ENCODE results near the gene STK33. TPM values are rescaled to one million over a fixed set of nuclear protein-coding genes. Genes with fewer than 3 reads are reported as not detected.
A peak's percentile ranks its signal among the peaks of the same experiment; 100 is the strongest.

Gene STK33
- 1 to 10 TPM; 1.2 to 3.2 TPM for total RNA-seq
- long read RNA-seq: 0 reads

DNA sequence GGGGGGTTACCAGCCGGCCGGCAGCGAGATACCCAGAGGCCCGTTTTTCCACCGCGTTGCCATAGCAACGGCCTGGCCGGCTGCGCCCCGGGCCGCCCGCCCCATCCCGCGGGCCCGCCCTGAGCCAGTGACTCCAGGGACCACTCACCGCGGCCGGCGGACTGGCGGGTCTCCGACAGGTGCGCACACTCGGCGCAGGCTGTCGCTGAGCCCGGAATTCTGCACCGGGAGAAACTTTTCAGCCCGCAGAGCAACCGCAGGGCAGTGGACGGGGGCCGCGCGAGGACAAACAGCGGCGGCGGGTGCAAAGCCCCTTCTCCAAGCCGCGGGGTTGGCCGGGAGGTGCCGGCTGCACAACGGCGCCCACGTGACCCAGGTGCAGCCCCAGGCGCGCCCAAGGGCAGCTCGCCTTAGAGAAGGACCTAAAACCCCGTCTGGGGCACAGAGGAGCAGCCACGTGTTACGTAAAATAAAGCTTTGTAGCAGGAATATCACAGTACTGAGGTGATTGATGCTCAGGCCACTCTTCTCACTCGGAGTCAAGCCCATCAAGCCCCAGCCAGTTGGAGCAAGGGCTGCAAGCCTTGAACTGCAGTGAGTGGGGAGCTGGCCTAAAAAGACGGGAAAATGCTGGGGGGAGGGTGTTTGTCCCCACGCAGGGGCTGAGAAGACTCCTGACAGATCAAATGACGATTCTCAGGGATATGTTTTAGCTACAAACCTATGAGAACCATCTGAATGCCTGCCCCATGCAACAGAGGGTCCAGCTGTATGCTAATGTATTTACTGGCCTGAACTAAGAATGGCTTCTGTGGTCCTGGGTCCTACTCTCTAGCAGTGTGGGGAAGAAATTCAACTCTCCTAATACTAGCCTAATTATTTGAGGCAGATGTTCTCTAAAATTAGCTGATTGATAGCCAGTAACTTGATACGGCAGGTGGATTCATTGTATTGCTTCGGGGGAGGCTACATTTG, at the start of gene STK33:
TSS of gene STK33 (minus strand) at position 294 of the 975 bp plus-strand sequence. CDS start 119,323 bp downstream, outside the sequence.
- DNase-seq (peak; percentile 51 to 66), ATAC-seq (peak; percentile 97)
- intact Hi-C loops (cut with DNase I, micrococcal nuclease): no loop called here

DNA sequence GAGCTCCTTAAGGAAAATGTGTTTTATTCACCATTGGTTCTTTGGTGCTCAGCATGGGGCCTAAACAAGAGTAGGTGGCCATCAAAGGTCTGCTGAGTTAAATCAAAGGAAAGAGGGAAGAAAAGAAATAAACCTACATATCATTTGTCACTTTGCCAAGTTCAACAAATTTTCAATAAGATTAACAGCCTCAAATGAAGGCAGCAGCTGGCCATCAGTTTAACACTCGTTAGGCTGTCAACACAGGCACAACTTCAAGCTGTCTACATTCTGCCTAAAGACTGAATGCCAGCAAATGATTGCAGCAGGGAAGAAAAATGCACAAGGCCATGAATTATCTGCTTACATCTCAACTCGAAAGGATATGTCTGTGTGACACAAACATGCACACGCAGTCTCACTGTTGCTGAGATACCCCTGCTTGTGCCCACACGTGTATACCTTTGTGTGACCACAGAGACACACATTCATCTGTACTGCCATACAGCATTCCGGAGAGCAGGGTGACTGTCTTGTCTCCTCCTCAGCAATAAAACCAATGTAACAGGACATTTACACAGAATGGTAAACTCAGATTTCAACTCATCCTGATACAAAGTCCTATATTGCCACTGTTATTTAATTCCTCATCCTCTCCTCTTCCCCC, 48.3 kb upstream of the STK33 start:
- ATAC-seq (no peak), DNase-seq (no peak)
- intact Hi-C loops (cut with DNase I, micrococcal nuclease): no loop called here

DNA sequence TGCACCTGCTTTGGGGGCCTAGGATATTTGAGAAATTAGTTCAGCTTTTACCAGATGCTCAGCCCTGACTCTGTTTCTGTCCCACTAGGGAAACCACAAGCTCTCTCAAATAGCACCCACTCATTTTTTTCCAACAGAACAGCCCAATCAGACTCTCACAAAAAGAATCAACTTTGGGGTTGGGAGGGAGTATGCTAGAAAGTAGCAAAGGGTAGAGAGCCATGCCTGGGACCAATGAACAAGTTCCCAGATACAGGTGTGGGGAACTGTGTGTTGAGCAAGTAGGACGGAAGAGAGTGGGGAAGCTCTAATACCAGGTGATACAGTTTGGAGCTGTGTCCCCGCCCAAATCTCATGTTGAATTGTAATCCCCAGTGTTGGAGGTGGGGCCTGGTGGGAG, 47.3 kb upstream of the STK33 start:
- DNase-seq (no peak), ATAC-seq (no peak)
- intact Hi-C loops (cut with DNase I, micrococcal nuclease): no loop called here

DNA sequence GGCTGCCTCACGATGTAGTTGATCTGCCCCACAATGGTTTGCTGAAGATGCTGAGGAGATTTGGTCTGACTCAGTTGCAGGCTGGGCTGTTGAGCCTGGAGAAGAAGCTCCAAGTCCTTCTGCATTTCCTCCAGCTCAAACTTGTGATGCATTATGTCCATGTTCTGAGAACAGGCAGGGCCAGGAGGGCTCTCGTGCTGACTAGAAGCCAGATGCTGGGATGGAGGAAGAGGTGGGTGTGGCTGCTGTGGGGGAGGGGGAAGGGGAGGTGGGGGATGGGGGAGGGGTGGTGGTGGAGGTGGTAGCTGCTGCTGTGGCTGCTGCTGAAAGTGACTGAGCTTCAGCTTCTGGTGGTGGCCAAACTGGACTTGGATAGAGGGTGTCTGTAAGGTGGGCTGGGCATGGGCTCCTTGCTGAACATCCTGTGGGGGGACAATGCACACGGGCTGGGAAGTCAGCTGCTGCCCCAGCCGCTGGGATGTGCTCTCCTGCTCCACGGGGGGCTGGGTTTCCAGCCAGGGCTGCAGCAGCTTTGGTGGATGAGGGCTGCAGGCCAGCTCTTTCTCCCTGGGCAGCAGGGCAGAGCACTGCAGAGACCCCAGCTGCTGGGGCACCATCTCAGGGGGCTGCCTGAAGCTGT, 46.4 kb upstream of the STK33 start:
- no peak for ATAC-seq
- intact Hi-C loops (cut with DNase I, micrococcal nuclease): no loop called here
- DNase-seq: no peak

DNA sequence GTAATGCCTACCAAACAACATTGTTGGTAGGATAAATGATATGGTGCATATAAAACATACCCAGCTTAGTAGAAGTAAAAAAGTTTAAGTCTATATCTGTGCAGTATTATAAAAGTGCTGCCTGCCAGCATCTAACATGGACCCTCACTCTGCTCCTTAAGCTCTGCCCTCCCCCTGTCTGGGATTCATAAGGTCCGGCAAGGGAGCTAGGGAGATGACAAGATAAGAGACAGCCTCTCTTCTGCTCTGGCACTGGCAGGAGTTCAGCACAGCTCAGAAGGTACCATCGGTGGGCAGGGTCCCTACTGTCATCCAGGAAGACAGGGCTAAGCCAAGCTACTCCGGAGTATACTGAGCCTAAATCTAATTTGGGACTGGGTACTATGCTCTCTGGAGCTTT, 45.6 kb upstream of the STK33 start:
- intact Hi-C loops (cut with DNase I, micrococcal nuclease): no loop called here
- ATAC-seq (no peak), DNase-seq (no peak)

DNA sequence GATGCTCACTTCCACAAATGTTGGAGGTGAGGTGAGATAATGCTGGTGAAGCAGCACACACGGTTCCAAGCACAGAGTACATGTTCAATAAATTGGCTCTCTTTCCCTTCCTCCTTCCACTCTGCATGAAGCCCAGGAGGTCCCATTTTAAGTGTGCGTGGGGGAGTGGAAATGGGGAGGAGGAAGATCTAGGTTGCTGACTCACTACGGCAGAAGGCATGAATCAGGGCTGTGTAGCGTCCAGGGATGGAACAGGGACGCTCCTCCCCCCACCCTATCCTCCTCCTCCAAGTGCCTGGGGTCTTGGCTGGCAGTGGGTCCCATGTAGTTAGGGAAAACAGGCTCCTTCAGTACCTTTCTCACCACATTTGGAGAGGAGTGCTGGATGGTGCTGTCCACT, 44.3 kb upstream of the STK33 start:
- intact Hi-C loops (cut with DNase I, micrococcal nuclease): no loop called here
- no peak for DNase-seq
- ATAC-seq: no peak

- ATAC-seq (no peak), DNase-seq (no peak)
- intact Hi-C loops (cut with DNase I, micrococcal nuclease): no loop called here
Observed at GRCh38 chr11:8636127-8636526, 42.1 kb upstream of the STK33 start.

GRCh38 chr11:8634498-8634897, 40.5 kb upstream of the STK33 start:
- intact Hi-C loops (cut with DNase I, micrococcal nuclease): no loop called here
- DNase-seq (no peak), ATAC-seq (no peak)

- intact Hi-C loops (cut with DNase I, micrococcal nuclease): no loop called here
- ATAC-seq (no peak), DNase-seq (no peak)
Observed at GRCh38 chr11:8631395-8632118, 37.5 kb upstream of the STK33 start.

DNA sequence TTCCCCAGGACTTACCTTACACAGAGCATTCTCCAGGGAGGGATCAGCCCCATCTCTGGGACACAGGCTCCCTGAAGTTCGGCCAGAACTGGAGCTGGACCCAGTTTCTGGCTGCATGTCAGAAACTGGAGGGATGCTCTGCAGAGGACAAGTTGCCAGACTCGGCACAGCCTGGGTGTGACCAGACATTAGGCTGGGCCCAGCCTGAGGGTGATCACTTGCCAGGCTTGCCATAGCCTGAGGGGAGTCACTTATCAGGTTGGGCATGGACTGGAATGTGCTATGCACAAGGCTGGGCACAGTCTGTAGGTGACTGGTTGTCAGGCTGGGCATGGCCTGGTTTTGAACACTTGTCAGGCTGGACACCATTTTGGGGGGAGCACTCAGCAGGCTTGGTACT, 30.7 kb upstream of the STK33 start:
- intact Hi-C loops (cut with DNase I, micrococcal nuclease): no loop called here
- ATAC-seq (no peak), DNase-seq (no peak)

DNA sequence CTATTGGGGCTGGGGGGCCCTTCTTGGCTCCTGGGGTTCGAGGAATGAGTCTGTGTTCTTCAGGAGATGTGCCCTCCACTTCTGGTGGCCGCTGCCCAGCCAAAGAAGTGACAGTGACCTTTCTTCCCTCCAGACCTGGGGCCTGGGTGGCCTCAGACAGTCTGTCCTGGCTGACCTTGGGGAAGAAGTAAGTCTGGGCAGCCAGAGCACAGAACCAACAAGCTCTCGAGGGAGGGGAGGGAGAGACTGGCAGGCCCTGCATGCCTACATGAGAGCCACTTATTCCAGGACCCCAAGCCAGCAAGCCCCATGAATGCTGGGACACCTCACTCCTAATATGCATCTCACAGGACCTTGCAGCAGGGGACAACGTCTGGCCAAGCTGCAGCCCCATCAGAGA, 27.1 kb upstream of the STK33 start:
- ATAC-seq (no peak), DNase-seq (no peak)

GRCh38 chr11:8617063-8617462, 23.0 kb upstream of the STK33 start:
- intact Hi-C loops (cut with DNase I, micrococcal nuclease): no loop called here
- ATAC-seq (no peak), DNase-seq (no peak)

More for the DNA sequence above, 27.1 kb upstream of the STK33 start:
- intact Hi-C loops (cut with DNase I, micrococcal nuclease): no loop called here

DNA sequence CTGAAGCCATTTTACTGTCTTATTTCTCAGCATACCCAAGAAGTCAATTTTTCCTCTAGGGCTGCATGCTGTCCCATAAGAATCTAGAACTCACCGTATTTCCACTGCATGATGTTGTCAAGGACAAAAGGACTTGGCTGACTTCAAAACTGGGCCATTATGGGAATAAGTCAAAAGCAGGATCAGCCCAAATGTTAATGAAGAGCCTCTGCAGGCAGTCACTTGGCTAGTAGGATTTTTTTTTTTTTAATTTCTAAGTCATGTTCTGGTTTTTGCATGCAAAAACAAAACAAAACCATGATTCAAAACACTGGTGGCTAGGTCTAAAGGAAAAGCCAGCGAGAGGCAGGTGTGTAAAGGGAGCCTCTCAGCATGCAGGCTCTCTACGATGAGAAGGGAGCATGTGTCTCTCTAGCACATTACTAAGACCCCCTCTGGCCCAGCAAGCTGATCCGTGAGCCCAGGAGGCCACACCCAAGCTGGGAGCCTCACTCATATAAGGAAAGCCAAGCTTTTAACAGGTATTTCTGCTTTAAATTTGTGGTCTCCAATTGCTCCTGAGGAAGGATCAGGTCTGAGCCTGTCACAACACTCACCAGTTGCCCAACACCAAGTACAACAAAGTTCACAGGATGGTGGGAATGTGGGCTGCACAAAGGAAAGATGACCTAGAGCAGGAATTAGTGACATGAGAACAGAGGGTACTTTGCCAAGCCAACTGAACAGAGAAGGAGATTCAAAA, 21.4 kb upstream of the STK33 start:
- intact Hi-C loops (cut with DNase I, micrococcal nuclease): no loop called here
- DNase-seq (no peak), ATAC-seq (no peak)

- intact Hi-C loops (cut with DNase I, micrococcal nuclease): no loop called here
- no peak for DNase-seq
- ATAC-seq: no peak
Observed at GRCh38 chr11:8614497-8614896, 20.5 kb upstream of the STK33 start.

GRCh38 chr11:8613036-8613435, 19.0 kb upstream of the STK33 start:
- DNase-seq (no peak), ATAC-seq (no peak)
- intact Hi-C loops (cut with DNase I, micrococcal nuclease): no loop called here

GRCh38 chr11:8612522-8612921, 18.5 kb upstream of the STK33 start:
- intact Hi-C loops (cut with DNase I, micrococcal nuclease): no loop called here
- no peak for ATAC-seq
- no peak for DNase-seq

DNA sequence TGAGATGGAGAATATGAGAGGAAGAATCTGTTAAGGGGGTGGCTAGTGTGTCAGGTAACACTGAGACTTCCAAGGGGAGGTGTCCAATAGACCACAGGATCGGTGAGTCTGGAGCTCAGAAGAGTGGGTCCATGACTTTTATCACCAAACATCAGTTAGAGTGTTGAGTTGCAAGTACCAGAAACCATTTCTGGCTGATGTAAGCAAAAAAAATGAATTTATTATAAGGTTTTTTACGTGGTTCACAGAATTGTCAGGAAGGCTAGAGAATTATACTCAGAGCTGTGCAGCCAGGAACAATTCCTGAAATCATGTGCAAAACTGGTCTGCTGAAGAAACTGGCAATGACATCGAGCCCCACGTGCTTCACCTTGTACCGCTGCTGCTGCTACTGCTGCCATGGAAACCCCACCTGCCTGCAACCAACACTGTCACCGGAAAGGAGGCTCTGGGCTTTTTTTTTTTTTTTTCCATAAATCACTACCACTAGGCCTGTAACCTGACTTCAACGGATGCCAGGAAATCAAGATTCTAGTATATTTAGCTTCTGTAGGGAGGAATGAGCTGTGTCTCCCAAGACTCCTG, 16.6 kb upstream of the STK33 start:
- no peak for ATAC-seq
- DNase-seq: no peak
- intact Hi-C loops (cut with DNase I, micrococcal nuclease): no loop called here

DNA sequence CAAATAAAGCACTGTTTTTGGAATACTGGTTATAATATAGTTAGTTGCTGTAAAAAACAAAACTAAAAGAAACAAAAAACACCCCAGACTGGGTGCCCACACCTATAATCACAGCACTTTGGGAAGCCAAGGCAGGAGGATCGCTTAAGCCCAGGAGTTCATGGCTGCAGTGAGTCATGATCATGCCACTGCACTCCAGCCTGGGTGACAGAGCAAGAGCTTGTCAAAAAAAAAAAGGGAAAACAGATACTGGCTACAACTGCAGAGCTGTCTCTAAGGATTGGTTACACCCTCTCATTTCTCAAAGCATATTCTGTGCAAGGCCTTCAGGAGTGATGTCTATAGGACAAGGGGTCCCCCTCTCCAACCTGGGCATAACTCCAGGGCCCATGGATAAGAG, 14.6 kb upstream of the STK33 start:
- no peak for DNase-seq
- intact Hi-C loops (cut with DNase I, micrococcal nuclease): no loop called here
- ATAC-seq: no peak
